ELF-1 (cell line): ENCODE measurements around the gene ZNF446.
"Not testable (repeated sequence)": the region's sequence is repeated elsewhere in the genome, so short reads cannot be mapped to it uniquely, and the experiment has no call there.

ENCODE experiments used
- DNase-seq: peaks from one replicate; pipeline ENCODE4 v3.0.0-alpha.2; 2016; ENCODE audit warnings: low read depth, low spot score

The ZNF446 gene

GRCh38 chr19:58499021-58499927 lies 23.1 kb downstream of the ZNF446 start:
- peak; percentile 99 for DNase-seq

- no peak for DNase-seq
Measured at GRCh38 chr19:58500242-58500641, 24.1 kb downstream of the ZNF446 start.

GRCh38 chr19:58507602-58508223 lies 31.6 kb downstream of the ZNF446 start:
- not testable (repeated sequence) for DNase-seq

- DNase-seq, result no peak
Measured at GRCh38 chr19:58509731-58510083, 33.6 kb downstream of the ZNF446 start.

GRCh38 chr19:58510084-58510862 lies 34.1 kb downstream of the ZNF446 start:
- no peak for DNase-seq

- no peak for DNase-seq
Measured at GRCh38 chr19:58511353-58512208, 35.4 kb downstream of the ZNF446 start, which contains the start of gene SLC27A5. Gene SLC27A5 (minus strand): TSS chr19:58511992. CDS start chr19:58511955, 37 bp downstream.

GRCh38 chr19:58513213-58513693 lies 37.1 kb downstream of the ZNF446 start:
- no peak for DNase-seq

- peak; percentile 94 for DNase-seq
Measured at GRCh38 chr19:58513694-58514563, 37.8 kb downstream of the ZNF446 start.

- DNase-seq, result no peak
Measured at GRCh38 chr19:58514564-58515022, 38.4 kb downstream of the ZNF446 start.

- DNase-seq, result no peak
Measured at GRCh38 chr19:58515259-58515658, 39.1 kb downstream of the ZNF446 start.

GRCh38 chr19:58516246-58516836 lies 40.2 kb downstream of the ZNF446 start:
- DNase-seq, result no peak

GRCh38 chr19:58516964-58517833 lies 41.0 kb downstream of the ZNF446 start:
- no peak for DNase-seq

- DNase-seq, result no peak
Measured at GRCh38 chr19:58518256-58519086, 42.3 kb downstream of the ZNF446 start.

GRCh38 chr19:58519087-58519354 lies 42.9 kb downstream of the ZNF446 start:
- peak; percentile 85 for DNase-seq

GRCh38 chr19:58519355-58520256 lies 43.5 kb downstream of the ZNF446 start, which contains the start of gene ZBTB45:
Gene ZBTB45 (minus strand): TSS chr19:58519810. CDS start chr19:58517673, 2,137 bp downstream.
- DNase-seq, result peak; percentile 98

GRCh38 chr19:58520257-58520599 lies 44.1 kb downstream of the ZNF446 start:
- no peak for DNase-seq

- DNase-seq, result no peak
Measured at GRCh38 chr19:58521651-58522050, 45.5 kb downstream of the ZNF446 start.
